Liver (tissue), 3 donors: ENCODE measurements around the gene SLC28A3.

Source experiments
- SP1 ChIP-seq: IDR thresholded peaks from 2 replicates; pipeline ENCODE4 v1.6.1; 2018; ENCODE audit warnings: antibody characterized with exemption, mild to moderate bottlenecking
- YY1 ChIP-seq: IDR thresholded peaks from 2 replicates; pipeline ENCODE4 v1.6.1; 2016; ENCODE audit warnings: antibody characterized with exemption, mild to moderate bottlenecking
- TF ChIP-seq, protein P1 (sequence below): fragments of 150-350 bp; IDR thresholded peaks from 2 replicates; pipeline ENCODE4 v1.5.1; 2017; ENCODE audit warnings: improper control_type of control experiment, low read depth, low read length; ENCODE audit not compliant: missing input control
- TF ChIP-seq, protein P2 (sequence below): IDR thresholded peaks from 2 replicates; pipeline ENCODE4 v1.6.1; 2016; ENCODE audit warnings: antibody characterized with exemption
- donor health status: healthy.
- donor health status: healthy.

- TF ChIP-seq, protein P1, sequence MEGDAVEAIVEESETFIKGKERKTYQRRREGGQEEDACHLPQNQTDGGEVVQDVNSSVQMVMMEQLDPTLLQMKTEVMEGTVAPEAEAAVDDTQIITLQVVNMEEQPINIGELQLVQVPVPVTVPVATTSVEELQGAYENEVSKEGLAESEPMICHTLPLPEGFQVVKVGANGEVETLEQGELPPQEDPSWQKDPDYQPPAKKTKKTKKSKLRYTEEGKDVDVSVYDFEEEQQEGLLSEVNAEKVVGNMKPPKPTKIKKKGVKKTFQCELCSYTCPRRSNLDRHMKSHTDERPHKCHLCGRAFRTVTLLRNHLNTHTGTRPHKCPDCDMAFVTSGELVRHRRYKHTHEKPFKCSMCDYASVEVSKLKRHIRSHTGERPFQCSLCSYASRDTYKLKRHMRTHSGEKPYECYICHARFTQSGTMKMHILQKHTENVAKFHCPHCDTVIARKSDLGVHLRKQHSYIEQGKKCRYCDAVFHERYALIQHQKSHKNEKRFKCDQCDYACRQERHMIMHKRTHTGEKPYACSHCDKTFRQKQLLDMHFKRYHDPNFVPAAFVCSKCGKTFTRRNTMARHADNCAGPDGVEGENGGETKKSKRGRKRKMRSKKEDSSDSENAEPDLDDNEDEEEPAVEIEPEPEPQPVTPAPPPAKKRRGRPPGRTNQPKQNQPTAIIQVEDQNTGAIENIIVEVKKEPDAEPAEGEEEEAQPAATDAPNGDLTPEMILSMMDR: no peak
- TF ChIP-seq YY1 (no peak), SP1 (no peak)
- TF ChIP-seq, protein P2, sequence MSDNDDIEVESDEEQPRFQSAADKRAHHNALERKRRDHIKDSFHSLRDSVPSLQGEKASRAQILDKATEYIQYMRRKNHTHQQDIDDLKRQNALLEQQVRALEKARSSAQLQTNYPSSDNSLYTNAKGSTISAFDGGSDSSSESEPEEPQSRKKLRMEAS: no peak
Observed at GRCh38 chr9:84276741-84277140, 63.8 kb downstream of the SLC28A3 start.
